ENCODE data around the gene LYPD1.

DNA sequence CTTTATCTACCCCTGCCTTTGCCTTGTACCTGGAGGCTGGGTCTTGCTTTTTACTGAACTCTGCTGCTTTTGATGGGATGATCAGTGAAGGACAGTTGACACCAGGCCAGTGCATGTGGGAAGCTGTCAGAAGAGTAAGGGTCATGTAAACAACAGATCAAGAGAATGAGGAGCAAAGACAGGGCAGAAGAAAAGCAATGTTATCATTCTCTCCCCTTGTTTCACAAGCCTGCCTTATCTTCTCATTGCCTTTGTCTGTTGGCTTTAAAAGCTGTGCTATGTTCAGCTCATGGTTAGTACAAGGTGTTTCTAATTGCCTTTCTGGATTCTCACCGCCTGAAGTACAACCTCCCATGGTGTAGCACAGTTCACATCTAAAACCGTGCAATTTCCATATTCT is 27.6 kb downstream of the LYPD1 start:
- TF ChIP-seq, protein P1, sequence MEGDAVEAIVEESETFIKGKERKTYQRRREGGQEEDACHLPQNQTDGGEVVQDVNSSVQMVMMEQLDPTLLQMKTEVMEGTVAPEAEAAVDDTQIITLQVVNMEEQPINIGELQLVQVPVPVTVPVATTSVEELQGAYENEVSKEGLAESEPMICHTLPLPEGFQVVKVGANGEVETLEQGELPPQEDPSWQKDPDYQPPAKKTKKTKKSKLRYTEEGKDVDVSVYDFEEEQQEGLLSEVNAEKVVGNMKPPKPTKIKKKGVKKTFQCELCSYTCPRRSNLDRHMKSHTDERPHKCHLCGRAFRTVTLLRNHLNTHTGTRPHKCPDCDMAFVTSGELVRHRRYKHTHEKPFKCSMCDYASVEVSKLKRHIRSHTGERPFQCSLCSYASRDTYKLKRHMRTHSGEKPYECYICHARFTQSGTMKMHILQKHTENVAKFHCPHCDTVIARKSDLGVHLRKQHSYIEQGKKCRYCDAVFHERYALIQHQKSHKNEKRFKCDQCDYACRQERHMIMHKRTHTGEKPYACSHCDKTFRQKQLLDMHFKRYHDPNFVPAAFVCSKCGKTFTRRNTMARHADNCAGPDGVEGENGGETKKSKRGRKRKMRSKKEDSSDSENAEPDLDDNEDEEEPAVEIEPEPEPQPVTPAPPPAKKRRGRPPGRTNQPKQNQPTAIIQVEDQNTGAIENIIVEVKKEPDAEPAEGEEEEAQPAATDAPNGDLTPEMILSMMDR (IDR thresholded peaks at IDR 0.05) = no peak
- TF ChIP-seq POLR2A (IDR thresholded peaks at IDR 0.05) = no peak
